NK-92 treated with Interleukin-12 subunit alpha and Interleukin-12 subunit beta, amount 100 ng/mL, for 24 hours (cell line): ENCODE results near the gene KIF21B.
"Not testable (repeated sequence)": the region's sequence is repeated elsewhere in the genome, so short reads cannot be mapped to it uniquely, and the experiment has no call there.

ENCODE experiments used
- DNase-seq: peaks from one replicate; lab custom pipeline; 2025; lab: John Stamatoyannopoulos, UW

The KIF21B gene

GRCh38 chr1:200971428-200971903, 52.0 kb downstream of the KIF21B start:
- no peak for DNase-seq

GRCh38 chr1:200970771-200971427, 52.6 kb downstream of the KIF21B start:
- no peak for DNase-seq

- no peak for DNase-seq
Measured at GRCh38 chr1:200969726-200970561, 53.6 kb downstream of the KIF21B start.

- DNase-seq: no peak
Measured at GRCh38 chr1:200968469-200969410, 54.8 kb downstream of the KIF21B start.

- DNase-seq: no peak
Measured at GRCh38 chr1:200967693-200968468, 55.6 kb downstream of the KIF21B start.

GRCh38 chr1:200966934-200967333, 56.6 kb downstream of the KIF21B start:
- no peak for DNase-seq

- no peak for DNase-seq
Measured at GRCh38 chr1:200965111-200965805, 58.3 kb downstream of the KIF21B start.

GRCh38 chr1:200963888-200964287, 59.6 kb downstream of the KIF21B start:
- DNase-seq: not testable (repeated sequence)

- no peak for DNase-seq
Measured at GRCh38 chr1:200963076-200963475, 60.4 kb downstream of the KIF21B start.

- no peak for DNase-seq
Measured at GRCh38 chr1:200962631-200963030, 60.9 kb downstream of the KIF21B start.

- DNase-seq: not testable (repeated sequence)
Measured at GRCh38 chr1:200962151-200962550, 61.4 kb downstream of the KIF21B start.

- no peak for DNase-seq
Measured at GRCh38 chr1:200960948-200961340, 62.6 kb downstream of the KIF21B start.

- DNase-seq: no peak
Measured at GRCh38 chr1:200960236-200960947, 63.1 kb downstream of the KIF21B start.

- no peak for DNase-seq
Measured at GRCh38 chr1:200959411-200959921, 64.0 kb downstream of the KIF21B start.

- DNase-seq: no peak
Measured at GRCh38 chr1:200958597-200958996, 64.9 kb downstream of the KIF21B start.

GRCh38 chr1:200954434-200954833, 69.1 kb downstream of the KIF21B start:
- no peak for DNase-seq

GRCh38 chr1:200951016-200951415, 72.5 kb downstream of the KIF21B start:
- DNase-seq: no peak

GRCh38 chr1:200949626-200950025, 73.9 kb downstream of the KIF21B start:
- no peak for DNase-seq

GRCh38 chr1:200947059-200947566, 76.4 kb downstream of the KIF21B start:
- DNase-seq: no peak

- DNase-seq: no peak
Measured at GRCh38 chr1:200945111-200945510, 78.4 kb downstream of the KIF21B start.
